ENCODE measurements around the gene NDE1.

Gene NDE1

DNA sequence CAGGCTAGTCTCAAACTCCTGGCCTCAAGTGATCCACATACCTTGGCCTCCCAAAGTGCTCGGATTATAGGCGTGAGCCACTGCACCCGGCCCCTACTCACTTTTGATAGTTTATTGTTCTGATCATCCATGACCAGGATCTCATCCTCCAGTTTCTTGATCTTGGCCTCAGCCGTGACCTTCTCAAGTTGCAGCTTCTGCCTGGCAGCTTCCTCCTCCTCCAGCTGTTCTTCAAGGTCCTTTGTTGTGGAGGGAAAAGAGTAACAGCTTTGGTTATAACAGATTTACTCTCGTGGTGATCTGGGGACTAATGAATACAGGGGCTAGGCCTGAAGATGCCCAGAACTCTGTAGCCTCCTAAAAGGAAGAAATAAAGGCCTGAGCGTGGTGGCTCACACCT lies 89.9 kb downstream of the NDE1 start:
- DNase-seq, result no peak

DNA sequence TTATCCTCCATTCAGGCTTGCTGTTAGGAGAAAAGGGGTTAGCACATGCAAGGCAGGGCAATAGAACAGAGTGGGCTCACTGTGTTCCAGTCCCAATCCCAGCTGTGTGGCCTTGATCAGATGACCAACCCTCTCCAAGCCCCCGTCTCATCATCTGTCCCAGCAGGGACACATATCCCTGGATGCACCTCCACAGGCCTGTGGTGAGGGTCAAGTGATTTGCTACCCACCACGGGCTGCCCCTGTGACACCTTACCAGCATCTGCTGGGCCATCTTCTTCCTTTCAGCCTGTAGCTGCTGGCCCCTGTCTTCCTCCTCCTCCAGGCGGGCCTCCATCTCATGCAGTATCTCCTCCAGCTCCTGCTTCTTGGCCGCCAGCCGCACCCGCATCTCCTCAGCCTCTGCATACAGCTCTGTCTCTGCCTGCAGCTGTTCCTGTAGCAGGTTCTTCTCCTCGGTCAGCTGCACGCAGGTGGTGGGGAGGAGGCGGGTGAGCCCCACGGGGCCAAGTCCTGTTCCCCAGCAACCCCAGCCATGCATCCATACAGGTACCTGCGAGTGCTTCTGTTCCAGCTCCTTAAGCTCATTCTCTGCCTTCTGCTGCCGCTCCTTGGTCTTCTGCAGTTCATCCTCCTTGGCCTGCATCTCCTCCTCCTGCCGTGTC lies 91.3 kb downstream of the NDE1 start:
- DNase-seq, result no peak

DNA sequence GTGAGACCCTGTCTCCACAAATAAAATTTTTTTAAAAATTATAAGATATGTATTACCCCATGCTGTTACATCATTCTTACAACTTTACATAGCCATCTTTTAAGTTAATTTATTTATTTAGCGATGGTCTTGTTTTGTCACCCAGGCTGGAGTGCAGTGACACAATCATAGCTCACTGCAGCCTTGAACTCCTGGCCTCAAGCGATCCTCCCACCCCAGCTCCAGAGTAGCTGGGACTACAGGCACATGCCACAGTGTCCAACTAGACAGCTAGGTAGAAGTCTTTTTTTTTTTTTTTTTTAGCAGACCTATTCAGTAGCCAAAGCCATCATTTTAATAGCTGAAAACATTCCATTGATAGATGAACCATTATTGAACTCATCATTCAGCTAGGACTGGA lies 92.7 kb downstream of the NDE1 start:
- DNase-seq, result no peak

DNA sequence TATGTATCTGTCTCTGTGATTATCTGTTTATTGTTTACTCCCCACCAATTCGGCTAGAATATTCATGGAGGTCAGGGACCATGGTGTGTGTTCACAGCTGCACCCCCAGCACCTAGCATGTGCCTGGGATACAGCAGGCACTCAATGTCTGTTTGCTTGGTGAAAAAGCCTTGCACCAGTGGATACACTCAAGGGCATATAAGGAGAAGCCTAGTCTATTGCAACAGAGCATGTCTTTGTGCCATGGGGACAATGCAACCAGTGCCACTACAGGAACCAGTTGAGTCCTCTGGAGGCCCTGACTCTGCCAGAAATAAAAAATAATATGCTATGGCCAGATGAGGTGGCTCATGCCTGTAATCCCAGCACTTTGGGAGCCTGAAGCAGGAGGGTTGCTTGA lies 93.6 kb downstream of the NDE1 start:
- no peak for DNase-seq

DNA sequence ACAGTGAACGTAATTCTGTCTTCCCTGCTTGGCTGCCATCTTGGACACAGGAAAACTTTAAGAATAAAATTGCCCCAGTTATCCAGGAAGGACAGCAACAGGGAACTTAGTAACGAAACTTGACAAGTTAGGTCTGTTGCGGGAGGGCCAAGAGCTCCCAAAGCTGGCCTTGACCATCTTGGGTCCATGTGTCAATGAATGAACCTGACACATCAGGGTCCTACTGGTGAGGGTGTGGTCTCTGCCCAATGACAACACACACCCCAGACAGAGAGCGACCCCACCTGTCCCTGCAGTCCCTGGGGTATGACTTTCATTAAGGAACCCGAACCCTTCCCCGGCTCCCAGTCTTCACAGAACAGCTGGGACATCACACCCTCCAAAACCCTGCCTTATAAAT lies 96.3 kb downstream of the NDE1 start:
- DNase-seq, result no peak

DNA sequence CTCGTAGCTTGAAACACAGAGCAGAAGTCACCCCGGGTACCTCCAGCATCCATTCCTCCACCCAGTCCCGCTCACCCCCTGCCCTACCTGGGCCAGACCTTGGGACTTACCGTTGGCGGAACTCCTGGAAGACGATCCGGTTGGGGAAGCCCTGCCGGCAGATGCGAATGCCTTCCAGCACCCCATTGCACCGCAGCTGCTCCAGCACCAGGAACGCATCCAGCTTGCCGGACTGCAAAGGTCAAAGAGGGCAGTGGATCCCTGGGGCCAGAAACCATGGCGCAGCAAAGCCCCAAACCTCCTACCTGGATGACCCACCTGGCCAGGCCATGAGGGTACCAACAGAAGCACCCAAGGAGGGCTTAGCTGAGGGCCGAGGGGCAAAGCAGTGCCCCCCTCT lies 97.9 kb downstream of the NDE1 start:
- DNase-seq, result no peak

DNA sequence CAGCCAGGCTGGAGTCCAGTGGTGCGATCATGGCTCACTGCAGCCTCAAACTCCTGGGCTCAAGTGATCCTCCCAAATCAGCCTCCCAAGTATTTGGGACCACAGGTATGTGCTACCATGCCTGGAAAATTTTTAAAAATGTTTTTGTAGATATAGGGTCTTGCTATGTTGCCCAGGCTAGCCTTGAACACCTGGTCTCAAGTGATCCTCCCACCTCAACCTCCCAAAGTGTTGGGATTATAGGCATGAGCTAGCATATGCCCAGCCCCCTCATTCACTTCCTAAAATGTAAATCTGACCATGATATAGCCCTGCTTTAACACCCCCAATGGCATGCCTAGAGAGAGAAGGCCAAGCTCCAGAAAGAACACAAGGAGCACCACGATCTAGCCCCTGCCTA lies 98.6 kb downstream of the NDE1 start:
- DNase-seq, result no peak

DNA sequence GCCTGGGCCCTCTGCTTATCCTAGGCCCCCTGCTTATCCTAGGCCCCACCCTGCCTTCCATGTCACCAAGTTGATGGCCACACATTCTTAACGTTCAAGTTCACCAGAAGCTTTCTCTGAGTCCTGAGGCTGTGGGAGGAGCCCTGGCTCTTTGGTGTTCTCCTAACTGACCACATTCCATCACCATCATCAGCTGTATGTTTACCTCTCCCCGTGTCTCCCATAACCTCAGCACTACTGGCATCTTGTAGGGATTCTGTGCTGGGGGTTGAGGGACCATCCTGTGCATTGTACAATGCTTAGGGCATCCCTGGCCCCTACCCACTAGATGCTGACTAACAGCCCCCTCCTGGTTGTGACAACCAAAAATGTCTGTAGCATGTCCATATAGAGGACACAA lies 99.3 kb downstream of the NDE1 start:
- DNase-seq, result peak; percentile 29

DNA sequence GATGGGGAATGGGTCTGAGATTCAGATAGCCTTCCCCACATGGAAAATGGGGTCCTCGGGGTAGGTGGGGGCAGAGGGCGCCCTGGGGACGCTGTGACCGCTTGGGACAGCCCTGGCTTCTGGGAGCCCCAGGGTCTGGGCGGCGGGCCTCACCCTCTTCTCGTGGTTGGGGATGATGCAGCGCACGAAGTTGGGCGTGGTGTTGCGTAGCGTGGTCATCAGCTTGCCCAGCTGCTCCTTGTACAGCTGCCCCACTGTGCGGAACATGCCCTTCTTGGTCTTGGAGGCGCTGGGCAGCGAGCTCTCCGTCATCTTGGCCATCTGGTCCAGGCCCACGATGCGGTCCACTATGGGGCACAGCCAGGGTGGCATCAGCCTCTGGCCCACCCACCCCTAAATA lies 99.9 kb downstream of the NDE1 start:
- DNase-seq, result no peak

DNA sequence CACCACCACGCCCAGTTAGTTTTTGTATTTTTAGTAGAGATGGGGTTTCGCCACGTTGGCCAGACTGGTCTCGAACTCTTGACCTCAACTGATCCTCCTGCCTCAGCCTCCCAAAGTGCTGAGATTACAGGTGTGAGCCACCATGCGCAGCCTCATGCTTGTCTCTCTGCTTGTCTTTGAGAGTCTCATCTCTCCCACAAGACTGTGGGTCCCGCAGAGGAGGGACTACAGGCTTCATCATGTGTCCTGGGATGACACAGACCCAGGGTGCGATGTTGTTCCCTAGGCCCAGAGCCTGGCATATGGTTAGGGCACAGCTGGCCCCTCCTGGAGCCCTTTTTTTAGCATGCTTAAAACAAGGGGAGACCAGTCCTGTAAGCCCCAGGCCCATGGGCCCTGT lies 101.9 kb downstream of the NDE1 start:
- no peak for DNase-seq

DNA sequence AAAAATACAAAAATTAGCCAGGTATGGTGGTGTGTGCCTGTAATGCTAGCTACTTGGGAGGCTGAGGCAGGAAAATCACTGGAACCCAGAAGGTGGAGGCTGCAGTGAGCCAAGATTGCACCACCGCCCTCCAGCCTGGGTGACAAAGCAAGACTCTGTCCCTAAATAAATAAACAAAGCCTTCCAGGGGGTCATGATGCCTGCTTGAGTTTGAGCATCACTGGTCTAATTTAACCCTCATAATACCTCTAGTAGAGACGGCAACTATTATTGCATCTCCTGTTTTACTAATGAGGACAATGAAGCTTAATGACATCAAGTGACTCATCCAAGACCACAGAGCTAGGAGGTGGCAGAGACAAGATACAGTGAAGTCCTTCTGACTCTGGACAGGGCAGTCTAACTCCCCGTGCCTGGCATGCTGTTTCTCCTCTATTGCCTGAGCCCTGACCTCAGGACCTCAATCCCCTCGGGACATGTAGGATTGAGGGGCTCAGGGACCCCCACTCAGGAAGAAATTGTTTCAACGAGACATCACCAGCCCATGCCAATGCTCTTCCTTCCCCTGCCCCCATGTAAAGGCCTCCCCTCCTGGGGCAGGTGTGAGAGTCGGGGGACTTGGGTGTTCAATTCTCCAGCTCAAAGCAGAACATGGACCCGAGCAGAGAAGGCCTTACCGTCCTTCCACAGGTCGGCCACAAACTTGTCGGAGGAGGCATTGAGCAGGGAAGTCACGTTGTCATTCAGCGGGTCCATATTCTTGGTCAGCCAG lies 102.9 kb downstream of the NDE1 start:
- peak; percentile 36 for DNase-seq

DNA sequence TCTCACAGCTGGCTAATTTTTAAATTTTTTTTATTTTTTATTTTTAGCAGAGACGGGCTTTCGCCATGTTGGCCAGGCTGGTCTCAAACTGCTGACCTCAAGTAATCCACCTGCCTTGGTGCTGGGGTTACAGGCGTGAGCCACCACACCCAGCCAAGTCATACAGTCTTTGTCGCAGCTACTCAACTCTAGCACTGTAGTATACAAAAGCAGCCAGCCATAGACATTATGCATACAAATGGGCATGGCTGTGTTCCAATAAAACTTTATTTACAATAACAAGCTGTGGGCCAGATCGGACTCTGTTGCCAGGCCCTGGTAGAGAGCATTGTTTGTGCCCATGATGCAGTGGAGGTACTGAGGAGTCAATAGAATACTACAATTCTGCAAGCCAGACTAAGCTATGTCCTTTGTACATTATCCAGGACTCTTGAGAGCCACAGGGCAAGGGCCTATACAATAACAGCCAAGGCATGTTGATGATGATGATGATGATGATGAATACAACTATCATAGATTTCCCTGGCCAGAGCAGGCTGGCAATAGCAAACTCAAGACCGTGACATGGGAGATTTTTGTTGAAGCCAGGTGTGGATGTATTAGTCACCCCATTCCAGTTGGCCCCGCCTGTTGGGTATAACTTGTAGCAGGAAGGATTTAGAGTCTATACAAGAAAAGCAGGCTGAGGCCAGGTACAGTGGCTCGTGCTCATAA lies 104.9 kb downstream of the NDE1 start:
- DNase-seq, result no peak

DNA sequence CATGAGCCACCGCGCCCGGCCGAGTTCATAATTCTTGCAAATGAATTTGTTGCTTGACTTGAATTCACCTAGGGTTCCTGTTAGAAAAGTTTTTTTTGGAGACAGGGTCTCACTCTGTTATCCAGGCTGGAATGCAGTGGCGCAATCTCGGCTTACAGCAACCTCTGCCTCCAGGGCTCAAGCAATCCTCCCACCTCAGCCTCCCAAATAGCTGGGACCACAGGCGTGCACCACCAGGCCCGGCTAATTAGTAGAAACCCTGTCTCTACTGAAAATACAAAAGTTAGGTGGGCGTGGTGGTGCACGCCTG lies 107.0 kb downstream of the NDE1 start:
- DNase-seq, result no peak

DNA sequence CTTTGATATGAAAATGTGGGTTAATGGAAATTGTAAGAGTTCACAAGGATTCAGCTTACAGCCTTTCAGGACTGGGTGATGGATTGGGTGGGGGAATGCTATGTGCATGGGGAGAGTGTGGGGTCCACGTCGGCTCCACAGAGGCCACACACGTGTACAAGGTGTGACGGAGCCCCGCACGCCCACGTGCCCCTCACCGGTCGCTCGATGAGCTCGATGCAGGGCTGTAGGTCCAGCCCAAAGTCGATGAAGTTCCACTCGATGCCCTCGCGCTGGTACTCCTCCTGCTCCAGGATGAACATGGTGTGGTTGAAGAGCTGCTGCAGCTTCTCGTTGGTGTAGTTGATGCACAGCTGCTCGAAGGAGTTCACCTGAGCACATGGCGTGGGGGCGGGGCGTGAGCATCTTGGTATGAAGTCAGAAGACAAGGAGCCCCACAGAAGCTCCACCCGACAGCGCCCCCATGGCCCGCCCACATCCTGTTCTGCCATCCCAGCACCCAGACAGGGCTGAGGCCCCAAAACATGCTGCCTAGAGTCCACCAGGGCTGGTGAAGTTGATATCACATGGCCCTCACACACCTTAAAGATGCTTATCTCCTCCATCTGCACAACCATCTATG lies 107.7 kb downstream of the NDE1 start:
- DNase-seq, result no peak

DNA sequence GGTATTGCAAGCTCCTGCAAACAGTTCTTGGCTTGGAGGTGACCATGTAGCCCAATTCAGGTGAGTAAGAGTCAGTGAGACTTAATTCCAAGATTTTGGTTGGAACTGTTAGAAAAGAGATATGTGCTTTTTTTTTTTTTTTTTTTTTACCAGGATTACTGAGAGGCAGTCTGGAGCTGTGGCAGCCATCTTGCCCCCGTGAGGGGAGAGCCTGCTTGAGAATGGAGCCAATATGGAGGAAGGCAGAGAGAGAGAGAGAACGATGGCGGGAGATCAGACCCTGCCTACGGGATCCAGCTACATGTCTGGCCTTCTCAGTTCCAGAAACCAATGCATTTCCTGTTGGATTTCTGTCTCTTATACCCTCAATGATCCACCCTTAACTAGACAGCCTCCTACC lies 109.0 kb downstream of the NDE1 start:
- DNase-seq, result no peak

DNA sequence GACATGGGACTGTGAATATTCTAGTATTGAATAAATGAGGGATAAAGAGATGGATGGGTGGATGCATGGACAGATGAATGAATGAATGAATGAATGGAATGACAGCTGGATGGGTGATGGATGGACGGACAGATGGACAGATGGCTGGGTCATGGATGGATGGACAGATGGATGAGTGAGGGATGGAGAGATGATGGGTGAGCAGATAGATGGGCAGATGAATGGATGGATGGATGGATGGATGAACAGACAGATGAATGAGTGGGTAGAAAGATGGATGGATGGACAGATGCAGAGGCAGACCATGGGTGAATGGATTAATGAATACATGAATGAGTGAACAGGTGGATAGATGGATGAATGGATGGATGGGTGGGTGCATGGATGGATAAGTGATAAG lies 110.1 kb downstream of the NDE1 start:
- no peak for DNase-seq

DNA sequence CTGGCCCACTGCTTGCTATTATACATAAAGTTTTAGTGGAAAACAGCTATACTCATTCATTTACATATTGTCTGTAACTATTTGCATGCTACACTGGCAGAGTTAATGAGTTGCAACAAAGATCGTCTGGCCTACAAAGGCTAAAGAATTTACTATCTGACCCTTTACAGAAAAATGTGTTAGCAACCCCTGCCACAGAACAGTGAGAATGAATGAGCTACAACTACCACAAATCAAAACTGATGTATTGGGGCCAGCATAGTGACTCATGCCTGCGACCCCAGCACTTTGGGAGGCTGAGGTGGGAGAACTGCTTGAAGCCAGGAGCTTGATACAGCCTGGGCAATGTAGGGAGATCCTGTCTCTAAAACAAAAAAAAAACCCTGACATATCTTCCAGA lies 114.1 kb downstream of the NDE1 start:
- DNase-seq, result no peak

DNA sequence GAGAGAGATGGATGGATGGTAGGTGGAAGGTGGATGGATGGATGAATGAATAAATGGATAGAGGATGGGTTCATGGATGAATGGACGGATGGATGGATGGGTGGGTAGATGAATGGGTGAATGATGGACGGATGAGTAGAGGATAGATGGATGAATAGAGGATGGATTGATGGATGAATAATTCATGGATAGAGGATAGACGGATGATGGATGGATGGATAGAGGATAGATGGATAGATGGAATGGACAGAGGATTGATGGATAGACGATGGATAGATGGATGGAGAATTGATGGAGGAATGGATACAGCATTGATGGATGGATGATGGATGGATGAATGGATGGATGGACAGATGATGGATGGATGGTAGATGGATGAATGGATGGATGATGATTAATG lies 115.1 kb downstream of the NDE1 start:
- DNase-seq, result no peak

DNA sequence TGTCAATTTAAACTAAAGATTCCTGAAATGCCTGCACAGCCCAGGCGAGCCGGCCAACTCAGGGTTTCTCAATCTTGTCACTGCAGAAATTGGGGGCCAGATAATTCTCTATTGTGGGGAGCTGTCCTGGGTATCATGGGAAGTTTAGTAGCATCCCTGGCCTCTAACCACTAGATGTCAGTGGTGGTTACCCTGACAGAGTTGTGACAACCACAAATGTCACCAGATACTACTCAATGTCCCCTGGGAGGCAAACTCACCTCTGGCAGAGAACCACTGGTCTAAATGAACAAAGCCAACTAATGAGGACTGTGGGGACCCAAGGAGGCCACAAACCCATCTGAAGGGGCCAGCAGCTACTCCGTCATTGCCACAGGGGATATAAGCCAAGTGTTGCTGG lies 115.8 kb downstream of the NDE1 start:
- DNase-seq, result peak; percentile 74

DNA sequence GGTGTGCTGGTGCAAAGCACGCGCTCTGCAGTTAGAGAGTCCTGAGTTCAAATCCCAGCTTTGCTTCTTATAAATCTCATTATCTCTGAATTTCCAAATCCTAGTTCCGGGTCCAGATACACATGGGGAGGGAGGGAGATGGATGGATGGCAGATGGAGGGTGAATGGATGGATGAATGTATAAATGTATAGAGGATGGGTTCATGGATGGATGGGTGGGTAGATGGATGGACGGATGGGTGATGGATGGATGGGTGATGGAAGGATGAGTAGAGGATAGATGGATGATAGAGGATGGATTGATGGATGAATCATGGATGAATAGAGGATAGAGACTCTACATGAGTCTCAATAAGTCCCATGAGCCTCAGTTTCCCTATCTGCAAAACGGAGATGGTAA lies 116.9 kb downstream of the NDE1 start:
- DNase-seq, result no peak

DNA sequence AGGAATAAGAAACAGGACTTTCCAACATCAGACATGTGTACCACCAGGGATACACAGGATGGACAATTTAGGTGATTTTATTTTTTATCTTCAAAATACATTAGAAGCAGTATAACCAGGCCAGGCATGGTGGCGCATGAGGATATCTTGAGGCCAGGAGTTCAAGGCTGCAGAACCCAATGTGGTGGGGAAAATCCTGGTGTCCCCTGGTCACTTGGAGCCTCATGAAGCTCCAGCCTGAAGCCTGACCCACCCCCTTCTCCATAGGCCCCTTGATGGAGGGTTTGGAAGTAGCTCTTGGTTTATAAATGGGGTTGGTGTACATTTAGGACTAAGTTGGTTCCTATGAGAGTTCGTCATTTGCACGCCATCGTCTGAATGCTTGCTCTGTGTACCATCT lies 118.2 kb downstream of the NDE1 start:
- DNase-seq, result no peak

DNA sequence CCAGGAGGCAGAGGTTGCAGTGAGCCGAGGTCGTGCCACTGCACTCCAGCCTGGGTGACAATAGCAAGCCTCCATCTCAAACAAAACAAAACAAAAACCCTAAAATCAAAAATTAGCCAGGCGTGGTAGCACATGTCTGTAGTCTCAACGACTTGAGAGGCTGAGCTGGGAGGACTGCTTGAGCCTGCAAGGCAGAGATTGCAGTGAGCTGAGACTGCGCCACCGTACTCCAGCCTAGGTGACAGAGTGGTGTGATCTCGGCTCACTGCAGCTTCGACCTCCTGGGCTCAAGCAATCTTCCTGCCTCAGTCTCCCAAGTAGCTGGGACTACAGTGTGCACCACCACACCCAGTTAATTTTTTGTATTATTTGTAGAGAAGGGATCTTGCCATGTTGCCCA lies 119.2 kb downstream of the NDE1 start:
- no peak for DNase-seq

DNA sequence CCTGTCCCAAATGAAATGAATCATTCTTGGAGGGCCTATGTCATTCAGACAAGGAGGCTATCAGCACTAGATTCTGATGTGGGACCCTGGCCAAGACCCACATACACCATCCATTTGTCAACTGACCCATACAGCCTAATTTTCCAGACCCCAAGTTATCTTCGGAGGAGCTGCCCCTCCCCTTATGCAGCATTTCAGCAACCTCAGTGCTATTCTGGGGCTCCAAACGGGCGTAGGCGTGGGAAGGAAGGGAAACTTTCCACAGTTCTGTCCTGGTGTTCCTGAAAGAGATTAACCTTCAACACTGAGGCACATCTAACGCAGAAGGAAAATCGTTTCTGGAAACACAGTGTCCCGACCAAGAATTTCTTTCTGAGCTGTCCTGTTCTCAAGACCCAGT lies 120.1 kb downstream of the NDE1 start:
- no peak for DNase-seq

DNA sequence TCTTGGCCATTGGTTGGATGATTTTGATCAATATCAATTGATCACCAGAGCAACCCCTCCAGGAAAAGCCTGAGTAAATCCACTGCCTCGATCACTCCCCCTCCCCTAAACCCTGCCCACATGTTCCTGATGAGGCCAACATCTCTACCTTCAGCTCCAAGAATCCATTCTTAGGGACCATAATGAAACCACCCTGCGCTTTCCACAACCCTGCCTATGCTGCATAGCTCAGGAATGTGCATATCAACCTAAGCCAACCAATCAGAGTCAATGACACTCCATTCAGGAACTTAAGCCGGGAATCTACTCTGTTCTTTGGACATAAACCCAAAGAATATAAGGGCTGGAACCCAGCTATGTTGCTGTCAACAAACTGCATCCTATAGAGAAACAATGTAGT lies 120.5 kb downstream of the NDE1 start:
- peak; percentile 72 for DNase-seq

Data from fibroblast of skin of back (primary cell).